Measurements from ENCODE around the gene MAPK8IP3. TPM values are rescaled to one million over a fixed set of nuclear protein-coding genes. Genes with fewer than 3 reads are reported as not detected.

The MAPK8IP3 gene
- total RNA-seq, 1 experiment from 2014 or later: 77.4 TPM

DNA sequence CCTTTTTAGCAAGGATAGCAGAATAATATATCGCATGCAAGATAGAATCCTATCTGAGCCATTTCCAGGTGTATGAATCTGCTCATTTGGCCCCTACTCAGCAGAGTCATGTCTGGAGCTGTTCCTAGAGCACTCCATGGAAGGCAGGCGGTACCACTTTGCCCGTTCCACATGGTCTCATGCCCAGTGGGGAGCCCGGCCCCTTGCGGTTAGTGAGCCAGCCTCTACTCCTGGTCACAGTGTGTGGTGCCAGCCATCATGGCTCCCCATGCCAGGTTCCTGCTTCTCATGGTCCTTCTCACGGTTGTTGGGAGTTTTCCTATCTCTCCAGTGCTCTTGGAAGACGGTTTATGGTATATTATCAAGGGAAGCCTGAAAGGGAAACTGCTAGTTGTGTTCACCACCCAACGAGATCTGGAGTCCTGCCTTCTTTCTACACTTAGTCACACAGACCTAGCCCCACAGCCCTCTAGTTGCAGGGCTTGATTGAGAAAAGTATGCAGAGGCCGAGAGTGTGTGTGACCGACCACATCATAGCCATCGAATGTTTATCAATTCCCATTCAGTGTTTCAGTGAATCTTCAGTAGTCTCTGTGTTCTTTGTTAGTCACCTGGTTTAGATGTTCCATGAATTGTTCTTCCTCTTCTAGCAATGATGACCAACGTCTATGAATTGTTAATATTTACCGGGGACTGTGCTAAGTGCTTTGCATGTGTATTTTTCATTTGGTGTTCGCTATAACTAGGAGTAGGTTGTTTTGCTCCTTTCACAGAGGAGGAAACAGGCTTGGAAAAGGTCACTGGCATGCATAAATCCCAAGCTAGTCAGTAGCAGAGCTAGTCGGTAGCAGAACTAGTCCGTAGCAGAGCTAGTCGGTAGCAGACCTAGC, 18.3 kb upstream of the MAPK8IP3 start:
- H3K27me3 Mint-ChIP-seq (ENCODE audit: insufficient read depth, unreplicated experiment): no peaks in the 10 kb centered on the region
- intact Hi-C loops (cut with micrococcal nuclease): no loop called here
- H3K4me1 Mint-ChIP-seq (ENCODE audit: insufficient read depth, unreplicated experiment): peaks cover 51% of the 10 kb centered on the region
- TF ChIP-seq, protein P1, sequence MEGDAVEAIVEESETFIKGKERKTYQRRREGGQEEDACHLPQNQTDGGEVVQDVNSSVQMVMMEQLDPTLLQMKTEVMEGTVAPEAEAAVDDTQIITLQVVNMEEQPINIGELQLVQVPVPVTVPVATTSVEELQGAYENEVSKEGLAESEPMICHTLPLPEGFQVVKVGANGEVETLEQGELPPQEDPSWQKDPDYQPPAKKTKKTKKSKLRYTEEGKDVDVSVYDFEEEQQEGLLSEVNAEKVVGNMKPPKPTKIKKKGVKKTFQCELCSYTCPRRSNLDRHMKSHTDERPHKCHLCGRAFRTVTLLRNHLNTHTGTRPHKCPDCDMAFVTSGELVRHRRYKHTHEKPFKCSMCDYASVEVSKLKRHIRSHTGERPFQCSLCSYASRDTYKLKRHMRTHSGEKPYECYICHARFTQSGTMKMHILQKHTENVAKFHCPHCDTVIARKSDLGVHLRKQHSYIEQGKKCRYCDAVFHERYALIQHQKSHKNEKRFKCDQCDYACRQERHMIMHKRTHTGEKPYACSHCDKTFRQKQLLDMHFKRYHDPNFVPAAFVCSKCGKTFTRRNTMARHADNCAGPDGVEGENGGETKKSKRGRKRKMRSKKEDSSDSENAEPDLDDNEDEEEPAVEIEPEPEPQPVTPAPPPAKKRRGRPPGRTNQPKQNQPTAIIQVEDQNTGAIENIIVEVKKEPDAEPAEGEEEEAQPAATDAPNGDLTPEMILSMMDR (IDR thresholded peaks at IDR 0.05; ENCODE audit: unreplicated experiment): no peak
- peak overlapping the region; percentile 97 for H3K27ac Mint-ChIP-seq (ENCODE audit: low read depth, unreplicated experiment)
- H3K4me3 Mint-ChIP-seq (ENCODE audit: unreplicated experiment): peak overlapping the region; percentile 65
- BruUV-seq (replicated peaks): no TSS peak
- no peak for DNase-seq (ENCODE audit: unreplicated experiment)
- ChIA-PET POLR2A (interaction anchor here (1.0 to 5.8 kb wide), 8 partner anchors 9 to 277 kb away, joined by 3 to 130 read pairs (median 6); partner anchors contain the start of genes JPT2, MAPK8IP3 and RPS2), CTCF (interaction anchor here (0.6 to 3.4 kb wide), 2 partner anchors 10 to 40 kb away, joined by 6 to 15 read pairs; partner anchors contain the start of gene JPT2)
- H3K9me3 Mint-ChIP-seq (ENCODE audit: unreplicated experiment): no peaks in the 10 kb centered on the region
- H3K36me3 Mint-ChIP-seq (ENCODE audit: insufficient read depth, unreplicated experiment): peaks cover 79% of the 10 kb centered on the region

DNA sequence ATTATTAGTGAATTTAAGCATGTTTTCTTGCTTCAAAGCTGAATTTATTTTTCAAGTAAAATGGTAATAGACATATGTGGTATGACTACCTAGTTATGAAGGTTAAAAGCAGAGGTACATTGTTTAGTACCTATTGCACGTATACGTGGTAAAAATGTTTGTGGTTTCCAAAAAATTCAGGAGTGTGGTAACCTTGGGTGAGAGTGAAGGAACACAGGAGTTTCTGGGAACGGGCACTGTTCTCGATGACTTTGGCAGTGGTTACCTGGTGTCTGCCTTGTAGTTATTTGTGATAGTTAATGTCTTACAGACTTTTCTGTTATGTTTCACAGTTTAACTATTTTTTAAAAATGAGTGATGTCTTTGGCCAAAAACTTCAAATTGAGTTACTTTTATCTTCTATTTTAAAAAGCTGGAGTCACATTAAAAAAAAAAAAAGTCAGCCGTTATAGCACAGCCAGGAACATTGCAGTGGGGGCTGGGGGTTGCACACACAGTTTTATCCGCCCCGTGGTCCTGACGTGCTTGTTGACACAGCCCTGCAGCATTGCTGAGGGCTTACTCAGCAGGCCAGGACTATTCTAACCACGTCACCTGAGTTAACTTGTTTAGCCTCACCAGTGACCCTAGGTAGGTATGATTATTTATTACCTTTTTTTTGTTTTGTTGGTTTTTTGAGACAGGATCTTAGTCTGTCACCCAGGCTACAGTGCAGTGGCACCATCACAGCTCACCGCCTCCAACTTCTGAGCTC, 17.0 kb upstream of the MAPK8IP3 start:
- Mint-ChIP-seq H3K27me3 (ENCODE audit: insufficient read depth, unreplicated experiment) (no peaks in the 10 kb centered on the region), H3K36me3 (ENCODE audit: insufficient read depth, unreplicated experiment) (peaks cover 83% of the 10 kb centered on the region), H3K4me3 (ENCODE audit: unreplicated experiment) (peak overlapping the region; percentile 65), H3K27ac (ENCODE audit: low read depth, unreplicated experiment) (peak overlapping the region; percentile 97), H3K9me3 (ENCODE audit: unreplicated experiment) (no peaks in the 10 kb centered on the region), H3K4me1 (ENCODE audit: insufficient read depth, unreplicated experiment) (peaks cover 51% of the 10 kb centered on the region)
- ChIA-PET CTCF (interaction anchor here (0.7 to 3.4 kb wide), 4 partner anchors 12 to 135 kb away, joined by 3 to 15 read pairs (median 11); partner anchors contain the start of genes JPT2 and MAPK8IP3), POLR2A (interaction anchor here (0.6 to 5.8 kb wide), 15 partner anchors 8 to 1081 kb away, joined by 3 to 130 read pairs (median 4); partner anchors contain the start of genes CRAMP1, EME2, IFT140 and JPT2)
- DNase-seq (ENCODE audit: unreplicated experiment): peak; percentile 86
- TSS peak; percentile 90 for BruUV-seq (replicated peaks)
- TF ChIP-seq, protein P1 (IDR thresholded peaks at IDR 0.05; ENCODE audit: unreplicated experiment): no peak
- intact Hi-C loops (cut with micrococcal nuclease): no loop called here

DNA sequence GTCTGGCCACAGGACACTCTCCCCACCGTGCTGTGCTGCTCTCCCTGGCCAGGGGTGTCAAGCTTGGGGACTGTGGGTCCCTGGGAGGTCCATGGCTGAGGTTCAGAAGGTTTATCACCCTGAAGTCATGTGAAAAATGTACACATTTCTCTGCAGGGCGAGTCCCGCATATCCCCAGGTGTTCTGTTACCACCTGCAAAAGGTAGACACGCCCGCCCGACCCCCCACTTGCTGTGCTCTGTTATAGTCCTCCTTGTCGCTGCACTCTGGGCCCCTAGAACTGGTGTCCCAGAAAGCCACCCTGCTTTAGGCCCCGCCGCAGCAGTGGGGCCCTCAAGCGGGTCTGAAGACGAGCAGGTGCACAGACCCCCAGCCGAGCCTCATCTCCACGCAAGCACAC, 16.1 kb upstream of the MAPK8IP3 start:
- POLR2A ChIA-PET: interaction anchor here (0.7 to 5.8 kb wide), 11 partner anchors 9 to 1067 kb away, joined by 3 to 130 read pairs (median 17); partner anchors contain the start of genes CRAMP1, EME2, IFT140 and JPT2
- intact Hi-C loops (cut with micrococcal nuclease): no loop called here
- TF ChIP-seq, protein P1 (IDR thresholded peaks at IDR 0.05; ENCODE audit: unreplicated experiment): no peak
- Mint-ChIP-seq H3K36me3 (ENCODE audit: insufficient read depth, unreplicated experiment) (peaks cover 83% of the 10 kb centered on the region), H3K27me3 (ENCODE audit: insufficient read depth, unreplicated experiment) (no peaks in the 10 kb centered on the region), H3K4me1 (ENCODE audit: insufficient read depth, unreplicated experiment) (peaks cover 51% of the 10 kb centered on the region), H3K4me3 (ENCODE audit: unreplicated experiment) (peak overlapping the region; percentile 65), H3K9me3 (ENCODE audit: unreplicated experiment) (no peaks in the 10 kb centered on the region), H3K27ac (ENCODE audit: low read depth, unreplicated experiment) (peak overlapping the region; percentile 97)
- no peak for DNase-seq (ENCODE audit: unreplicated experiment)
- BruUV-seq (replicated peaks): no TSS peak
- CTCF ChIA-PET: interaction anchor here (1.1 to 3.4 kb wide), 5 partner anchors 12 to 75 kb away, joined by 3 to 35 read pairs (median 15); partner anchors contain the start of genes JPT2 and MAPK8IP3

Data from MCF 10A (cell line).